Right lung (tissue), 5 donors: ENCODE measurements around the gene RAMP1. TPM values are rescaled to one million over a fixed set of nuclear protein-coding genes. Genes with fewer than 3 reads are reported as not detected.

Source experiments
- DNase-seq, 2 donors: peaks; one replicate each; pipeline ENCODE4 v3.0.0-alpha.2; 2013
- polyA plus RNA-seq, 5 donors: library from polyadenylated mRNA; unstranded; fragments of 120-200 nt; gene quantifications; one replicate each; pipeline versions ENCODE4 v1.2.1 to v1.2.3, GENCODE V29; 2013; ENCODE audit warnings: inconsistent platforms in 1 of 5, low replicate concordance in 1 of 5; ENCODE audit not compliant: insufficient read length in 5 of 5, insufficient read depth in 1 of 5

The RAMP1 gene
- polyA plus RNA-seq, 5 donors, result 6.0 to 18.4 (median 9.0) TPM

GRCh38 chr2:237894396-237894979 is 35.1 kb downstream of the RAMP1 start:
- DNase-seq, result no peak

- no peak for DNase-seq
Measured at GRCh38 chr2:237894986-237895543, 35.6 kb downstream of the RAMP1 start.

- DNase-seq, result no peak
Measured at GRCh38 chr2:237895544-237896506, 36.4 kb downstream of the RAMP1 start.

GRCh38 chr2:237896507-237896892 is 37.1 kb downstream of the RAMP1 start:
- no peak for DNase-seq

GRCh38 chr2:237896956-237897355 is 37.5 kb downstream of the RAMP1 start:
- DNase-seq, result no peak

- DNase-seq, result no peak
Measured at GRCh38 chr2:237898057-237898414, 38.6 kb downstream of the RAMP1 start.

- no peak for DNase-seq
Measured at GRCh38 chr2:237900891-237901831, 41.7 kb downstream of the RAMP1 start.

- DNase-seq, result no peak
Measured at GRCh38 chr2:237901932-237902850, 42.8 kb downstream of the RAMP1 start.

- DNase-seq, result peak in 1 of 2 donors; percentile 31
Measured at GRCh38 chr2:237904831-237905599, 45.6 kb downstream of the RAMP1 start.

GRCh38 chr2:237907144-237907543 is 47.7 kb downstream of the RAMP1 start:
- no peak for DNase-seq

- DNase-seq, result no peak
Measured at GRCh38 chr2:237909075-237909695, 49.8 kb downstream of the RAMP1 start.

GRCh38 chr2:237909801-237910475 is 50.5 kb downstream of the RAMP1 start:
- no peak for DNase-seq

- no peak for DNase-seq
Measured at GRCh38 chr2:237910576-237911362, 51.3 kb downstream of the RAMP1 start.

GRCh38 chr2:237911363-237912017 is 52.1 kb downstream of the RAMP1 start:
- DNase-seq, result no peak

- DNase-seq, result no peak
Measured at GRCh38 chr2:237912271-237913192, 53.1 kb downstream of the RAMP1 start.
